ENCODE measurements around the gene CD44. TPM values are rescaled to one million over a fixed set of nuclear protein-coding genes. Genes with fewer than 3 reads are reported as not detected.

CD44 gene
- total and polyA plus RNA-seq, 2 experiments from 2014 or later, result 405 to 519 TPM

- no peaks in the 10 kb centered on the region for H3K27me3 ChIP-seq (replicated peaks; ENCODE audit: insufficient read depth)
- no peaks in the 10 kb centered on the region for H4K20me1 ChIP-seq (ENCODE audit: insufficient read depth)
- H3K4me1 ChIP-seq (ENCODE audit: insufficient read depth), result peaks cover 24% of the 10 kb centered on the region
- H2AFZ ChIP-seq, result no peak overlapping the region
- no peaks in the 10 kb centered on the region for H3K9me2 ChIP-seq (ENCODE audit: insufficient read depth)
- H3K36me3 ChIP-seq (ENCODE audit: low read depth), result no peaks in the 10 kb centered on the region
- no peak overlapping the region for H3K27ac ChIP-seq
- H3K4me2 ChIP-seq (ENCODE audit: unreplicated experiment), result no peak overlapping the region
- H3K9ac ChIP-seq, result no peak overlapping the region
- H3K9me3 ChIP-seq (ENCODE audit: low read depth), result no peaks in the 10 kb centered on the region
- H3F3A ChIP-seq (ENCODE audit: insufficient read depth), result peaks cover 21% of the 10 kb centered on the region
- in situ Hi-C loops (cut with MboI), result no loop called here
- no peaks in the 10 kb centered on the region for H3K79me2 ChIP-seq (ENCODE audit: insufficient read depth)
- WGBS, 2 experiments (ENCODE audit: low coverage in 1 of 2, low lambda C conversion rate in 2 of 2, missing lambda C conversion rate in 2 of 2), result 96 to 100% methylated on average over 2 of the region's 2 CpGs
- H3K4me3 ChIP-seq, result no peak overlapping the region
- TF ChIP-seq EZH2 (IDR thresholded peaks at IDR 0.05; ENCODE audit: insufficient read depth, poor library complexity, severe bottlenecking) (no peak), EZH2phosphoT487 (IDR thresholded peaks at IDR 0.05; ENCODE audit: insufficient read depth, low read depth) (no peak)
- no peak for DNase-seq
Measured at GRCh38 chr11:35243774-35244173, 104.8 kb downstream of the CD44 start.

DNA sequence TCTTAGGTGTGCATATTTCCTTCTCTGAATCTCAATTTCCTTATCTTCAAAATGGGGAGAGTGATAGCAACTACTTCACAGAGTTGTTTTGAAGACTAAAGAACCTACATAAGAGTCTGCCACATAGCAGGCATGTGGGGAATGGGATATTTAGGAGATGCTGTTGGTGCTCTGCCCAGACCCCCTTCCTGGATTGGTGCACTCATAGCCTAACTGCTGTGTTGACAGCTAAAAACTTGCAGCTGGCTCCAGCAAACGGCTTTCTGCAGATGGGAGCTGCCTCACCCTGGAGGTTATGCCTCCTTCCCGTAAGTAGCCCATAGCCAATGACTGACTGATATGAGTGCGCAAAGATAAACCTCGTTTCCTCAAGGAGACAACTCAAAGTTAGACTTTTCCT, 106.1 kb downstream of the CD44 start:
- H3K27ac ChIP-seq, result no peak overlapping the region
- no peaks in the 10 kb centered on the region for H3K9me2 ChIP-seq (ENCODE audit: insufficient read depth)
- H3K4me2 ChIP-seq (ENCODE audit: unreplicated experiment), result no peak overlapping the region
- H3K36me3 ChIP-seq (ENCODE audit: low read depth), result no peaks in the 10 kb centered on the region
- no peaks in the 10 kb centered on the region for H4K20me1 ChIP-seq (ENCODE audit: insufficient read depth)
- no peaks in the 10 kb centered on the region for H3K79me2 ChIP-seq (ENCODE audit: insufficient read depth)
- TF ChIP-seq EZH2phosphoT487 (IDR thresholded peaks at IDR 0.05; ENCODE audit: insufficient read depth, low read depth) (no peak), EZH2 (IDR thresholded peaks at IDR 0.05; ENCODE audit: insufficient read depth, poor library complexity, severe bottlenecking) (no peak)
- H2AFZ ChIP-seq, result no peak overlapping the region
- 99 to 100% methylated on average over 4 of the region's 4 CpGs for WGBS, 2 experiments (ENCODE audit: low coverage in 1 of 2, low lambda C conversion rate in 2 of 2, missing lambda C conversion rate in 2 of 2)
- peaks cover 21% of the 10 kb centered on the region for H3F3A ChIP-seq (ENCODE audit: insufficient read depth)
- in situ Hi-C loops (cut with MboI), result no loop called here
- no peaks in the 10 kb centered on the region for H3K9me3 ChIP-seq (ENCODE audit: low read depth)
- no peak for DNase-seq
- H3K4me3 ChIP-seq, result no peak overlapping the region
- no peaks in the 10 kb centered on the region for H3K27me3 ChIP-seq (replicated peaks; ENCODE audit: insufficient read depth)
- H3K9ac ChIP-seq, result no peak overlapping the region
- peaks cover 24% of the 10 kb centered on the region for H3K4me1 ChIP-seq (ENCODE audit: insufficient read depth)

- Histone ChIP-seq H3K79me2 (ENCODE audit: insufficient read depth) (no peaks in the 10 kb centered on the region), H3K9ac (no peak overlapping the region), H3K4me3 (no peak overlapping the region), H2AFZ (no peak overlapping the region), H3K27me3 (replicated peaks; ENCODE audit: insufficient read depth) (no peaks in the 10 kb centered on the region), H3F3A (ENCODE audit: insufficient read depth) (peaks cover 21% of the 10 kb centered on the region), H3K27ac (no peak overlapping the region), H3K9me2 (ENCODE audit: insufficient read depth) (no peaks in the 10 kb centered on the region), H4K20me1 (ENCODE audit: insufficient read depth) (no peaks in the 10 kb centered on the region), H3K4me1 (ENCODE audit: insufficient read depth) (peaks cover 24% of the 10 kb centered on the region), H3K36me3 (ENCODE audit: low read depth) (no peaks in the 10 kb centered on the region), H3K4me2 (ENCODE audit: unreplicated experiment) (no peak overlapping the region), H3K9me3 (ENCODE audit: low read depth) (no peaks in the 10 kb centered on the region)
- 50 to 52% methylated on average over 1 of the region's 1 CpG for WGBS, 2 experiments (ENCODE audit: low coverage in 1 of 2, low lambda C conversion rate in 2 of 2, missing lambda C conversion rate in 2 of 2)
- in situ Hi-C loops (cut with MboI), result no loop called here
- no peak for DNase-seq
- TF ChIP-seq EZH2phosphoT487 (IDR thresholded peaks at IDR 0.05; ENCODE audit: insufficient read depth, low read depth), result no peak
- no peak for TF ChIP-seq EZH2 (IDR thresholded peaks at IDR 0.05; ENCODE audit: insufficient read depth, poor library complexity, severe bottlenecking)
Measured at GRCh38 chr11:35245786-35246185, 106.8 kb downstream of the CD44 start.

- H3K79me2 ChIP-seq (ENCODE audit: insufficient read depth), result no peaks in the 10 kb centered on the region
- peak overlapping the region; percentile 51 for H3K9ac ChIP-seq
- TF ChIP-seq EZH2 (IDR thresholded peaks at IDR 0.05; ENCODE audit: insufficient read depth, poor library complexity, severe bottlenecking), result no peak
- no peak for TF ChIP-seq EZH2phosphoT487 (IDR thresholded peaks at IDR 0.05; ENCODE audit: insufficient read depth, low read depth)
- H3K9me2 ChIP-seq (ENCODE audit: insufficient read depth), result no peaks in the 10 kb centered on the region
- 0 out of 2 replicates have a peak overlapping the region, but pooled peaks have one; percentile 12 for H2AFZ ChIP-seq
- no peaks in the 10 kb centered on the region for H3K36me3 ChIP-seq (ENCODE audit: low read depth)
- no peaks in the 10 kb centered on the region for H3K9me3 ChIP-seq (ENCODE audit: low read depth)
- peaks cover 21% of the 10 kb centered on the region for H3F3A ChIP-seq (ENCODE audit: insufficient read depth)
- H3K27ac ChIP-seq, result peak overlapping the region; percentile 77
- peak; percentile 92 for DNase-seq
- WGBS, 2 experiments (ENCODE audit: low coverage in 1 of 2, low lambda C conversion rate in 2 of 2, missing lambda C conversion rate in 2 of 2), result 0 to 3% methylated on average over 2 of the region's 2 CpGs
- no peak overlapping the region for H3K4me3 ChIP-seq
- no peaks in the 10 kb centered on the region for H3K27me3 ChIP-seq (replicated peaks; ENCODE audit: insufficient read depth)
- H4K20me1 ChIP-seq (ENCODE audit: insufficient read depth), result no peaks in the 10 kb centered on the region
- H3K4me2 ChIP-seq (ENCODE audit: unreplicated experiment), result peak overlapping the region; percentile 31
- H3K4me1 ChIP-seq (ENCODE audit: insufficient read depth), result peaks cover 24% of the 10 kb centered on the region
- in situ Hi-C loops (cut with MboI), result no loop called here
Measured at GRCh38 chr11:35246745-35247144, 107.8 kb downstream of the CD44 start.

- 85 to 89% methylated on average over 3 of the region's 3 CpGs for WGBS, 2 experiments (ENCODE audit: low coverage in 1 of 2, low lambda C conversion rate in 2 of 2, missing lambda C conversion rate in 2 of 2)
Measured at GRCh38 chr11:35247428-35247827, 108.5 kb downstream of the CD44 start.

More at GRCh38 chr11:35247428-35247827, 108.5 kb downstream of the CD44 start:
- no peaks in the 10 kb centered on the region for H3K79me2 ChIP-seq (ENCODE audit: insufficient read depth)
- peak overlapping the region; percentile 77 for H3K27ac ChIP-seq
- H2AFZ ChIP-seq, result no peak overlapping the region
- no peak for TF ChIP-seq EZH2phosphoT487 (IDR thresholded peaks at IDR 0.05; ENCODE audit: insufficient read depth, low read depth)
- TF ChIP-seq EZH2 (IDR thresholded peaks at IDR 0.05; ENCODE audit: insufficient read depth, poor library complexity, severe bottlenecking), result no peak
- H3K27me3 ChIP-seq (replicated peaks; ENCODE audit: insufficient read depth), result no peaks in the 10 kb centered on the region
- no peaks in the 10 kb centered on the region for H3K36me3 ChIP-seq (ENCODE audit: low read depth)
- H3K9ac ChIP-seq, result peak overlapping the region; percentile 51; the same call in 1 of the 2 replicates
- H3K4me1 ChIP-seq (ENCODE audit: insufficient read depth), result peaks cover 25% of the 10 kb centered on the region
- no peaks in the 10 kb centered on the region for H4K20me1 ChIP-seq (ENCODE audit: insufficient read depth)
- H3F3A ChIP-seq (ENCODE audit: insufficient read depth), result peaks cover 19% of the 10 kb centered on the region
- DNase-seq, result no peak
- H3K9me3 ChIP-seq (ENCODE audit: low read depth), result no peaks in the 10 kb centered on the region
- H3K4me2 ChIP-seq (ENCODE audit: unreplicated experiment), result peak overlapping the region; percentile 5
- in situ Hi-C loops (cut with MboI), result no loop called here
- no peak overlapping the region for H3K4me3 ChIP-seq
- H3K9me2 ChIP-seq (ENCODE audit: insufficient read depth), result no peaks in the 10 kb centered on the region

Measured in GM23248 (cell line).